IMR-90 (cell line): ENCODE results near the gene OTOG. TPM values are rescaled to one million over a fixed set of nuclear protein-coding genes. Genes with fewer than 3 reads are reported as not detected.

Source experiments
- ATAC-seq: fragments of 200-7000 bp; cut with Tn5 transposase; 2 replicates; pipeline ENCODE4 v1.9.1; 2020; ENCODE audit warnings: low read depth, mild to moderate bottlenecking, moderate library complexity
- BruUV-seq: library from RNA; stranded (reverse); fragments of 400-500 nt; replicated peaks from 2 replicates; lab custom pipeline; 2021; lab: Mats Ljungman, UMichigan
- CTCF ChIA-PET: fragments of 300-600 bp; formaldehyde crosslinking; extraction: SDS; loops from one replicate; lab custom pipeline; 2021; ENCODE audit warnings: antibody characterized with exemption; lab: Yijun Ruan, JAX
- POLR2A ChIA-PET: fragments of 300-600 bp; sonication (Branson Sonifier 250); formaldehyde crosslinking; loops from one replicate; lab custom pipeline; 2022; ENCODE audit warnings: antibody characterized with exemption; ENCODE audit not compliant: unreplicated experiment; lab: Charles Lee
- DNase-seq: peaks from one replicate; pipeline ENCODE4 v3.0.0; 2013
- H2AFZ ChIP-seq: replicated peaks from 2 replicates; pipeline ENCODE3; 2013; ENCODE audit warnings: low read length, mild to moderate bottlenecking; ENCODE audit not compliant: poor library complexity
- H2AK5ac ChIP-seq: 2 replicates; pipeline ENCODE4 v1.6.1; 2013; ENCODE audit warnings: low read depth, low read length, inconsistent platforms
- H2AK9ac ChIP-seq: replicated peaks from 2 replicates; pipeline ENCODE3; 2013; ENCODE audit warnings: mild to moderate bottlenecking, low read depth, low read length, moderate library complexity; ENCODE audit not compliant: poor library complexity
- H2BK120ac ChIP-seq: 2 replicates; pipeline ENCODE4 v1.6.1; 2013; ENCODE audit warnings: low read depth, low read length, inconsistent platforms
- H2BK15ac ChIP-seq: 3 replicates; pipeline ENCODE4 v1.6.1; 2013; ENCODE audit warnings: low read depth, low read length, inconsistent platforms
- H2BK20ac ChIP-seq: 2 replicates; pipeline ENCODE4 v1.6.1; 2013; ENCODE audit warnings: low read depth, mild to moderate bottlenecking, inconsistent platforms, low read length, moderate library complexity
- H2BK5ac ChIP-seq: 2 replicates; pipeline ENCODE4 v1.6.1; 2013; ENCODE audit warnings: mild to moderate bottlenecking, low read depth, low read length, inconsistent platforms; ENCODE audit not compliant: poor library complexity, severe bottlenecking
- H3K14ac ChIP-seq: replicated peaks from 2 replicates; pipeline ENCODE4 v1.6.1; 2013; ENCODE audit warnings: low read depth, low read length, inconsistent platforms
- H3K18ac ChIP-seq: 2 replicates; pipeline ENCODE4 v1.6.1; 2013; ENCODE audit warnings: low read depth, low read length, control low read depth
- H3K23ac ChIP-seq: 2 replicates; pipeline ENCODE4 v1.6.1; 2013; ENCODE audit warnings: low read depth, low read length, inconsistent platforms
- H3K27ac ChIP-seq: 2 replicates; pipeline ENCODE4 v1.5.1; 2013; ENCODE audit warnings: mild to moderate bottlenecking, control low read depth, low read length; ENCODE audit not compliant: insufficient read depth
- H3K27me3 ChIP-seq: 2 replicates; pipeline ENCODE4 v1.6.1; 2013; ENCODE audit warnings: low read length; ENCODE audit not compliant: control insufficient read depth, insufficient read depth
- H3K36me3 ChIP-seq: 2 replicates; pipeline ENCODE4 v1.6.1; 2013; ENCODE audit warnings: low read length, mixed read lengths; ENCODE audit not compliant: control insufficient read depth, insufficient read depth
- H3K4ac ChIP-seq: 2 replicates; pipeline ENCODE4 v1.6.1; 2013; ENCODE audit warnings: low read depth, low read length, inconsistent platforms
- H3K4me1 ChIP-seq: 2 replicates; pipeline ENCODE4 v1.6.1; 2013; ENCODE audit warnings: low read length, mixed read lengths; ENCODE audit not compliant: control insufficient read depth, insufficient read depth
- H3K4me2 ChIP-seq: 2 replicates; pipeline ENCODE4 v1.6.1; 2013; ENCODE audit warnings: low read depth, mild to moderate bottlenecking, control low read depth, low read length, moderate library complexity
- H3K4me3 ChIP-seq: 2 replicates; pipeline ENCODE4 v1.5.1; 2013; ENCODE audit warnings: low read depth, mild to moderate bottlenecking, control low read depth, low read length, moderate library complexity; ENCODE audit not compliant: insufficient read depth
- H3K56ac ChIP-seq: 2 replicates; pipeline ENCODE4 v1.6.1; 2013; ENCODE audit warnings: low read length, inconsistent platforms; ENCODE audit not compliant: insufficient read depth; ENCODE audit errors: extremely low read depth
- H3K79me1 ChIP-seq, 2 experiments: 2 replicates each; pipeline ENCODE4 v1.6.1; 2013; ENCODE audit warnings: low read length in 2 of 2, inconsistent platforms in 1 of 2, low read depth in 1 of 2
- H3K9ac ChIP-seq: 2 replicates; pipeline ENCODE4 v1.6.1; 2013; ENCODE audit warnings: low read depth, low read length, control low read depth
- H3K9me1 ChIP-seq: 2 replicates; pipeline ENCODE4 v1.6.1; 2013; ENCODE audit warnings: low read length, inconsistent platforms; ENCODE audit not compliant: insufficient read depth
- H3K9me3 ChIP-seq: 2 replicates; pipeline ENCODE4 v1.6.1; 2013; ENCODE audit warnings: low read length; ENCODE audit not compliant: control insufficient read depth, insufficient read depth
- H4K20me1 ChIP-seq: 2 replicates; pipeline ENCODE4 v1.6.1; 2013; ENCODE audit warnings: low read length, inconsistent platforms; ENCODE audit not compliant: insufficient read depth
- H4K5ac ChIP-seq: 2 replicates; pipeline ENCODE4 v1.6.1; 2013; ENCODE audit warnings: mild to moderate bottlenecking, low read depth, low read length, control low read depth
- H4K8ac ChIP-seq, 2 experiments: 2 replicates each; pipeline ENCODE4 v1.6.1; 2013; ENCODE audit warnings: low read depth in 2 of 2, low read length in 2 of 2, control low read depth in 1 of 2, inconsistent platforms in 1 of 2
- H4K91ac ChIP-seq: 2 replicates; pipeline ENCODE4 v1.6.1; 2013; ENCODE audit warnings: low read depth, low read length, inconsistent platforms; ENCODE audit not compliant: insufficient read depth
- CEBPB ChIP-seq: IDR thresholded peaks from 2 replicates; pipeline ENCODE4 v1.6.1; 2012; ENCODE audit warnings: low read depth, low read length, improper control_type of control experiment
- WGBS, 2 experiments: methylation state at CpG; one replicate each; pipeline versions ENCODE4 v1.1.5 to v1.1.7; 2013; ENCODE audit warnings: missing lambda C conversion rate in 2 of 2; ENCODE audit not compliant: insufficient read length in 1 of 2; ENCODE audit errors: extremely low coverage in 2 of 2; 5-methylcytosine and 5-hydroxymethylcytosine counted together
- dilution Hi-C: fragments of 300-500 bp; cut with HindIII; formaldehyde crosslinking; loops from one replicate; pipeline ENCODE4 v1.14.3; 2018; ENCODE audit warnings: low sequenced_read_pairs; ENCODE audit not compliant: unreplicated experiment
- in situ Hi-C: fragments of 300-500 bp; cut with MboI; formaldehyde crosslinking; loops from 3 replicates; pipeline ENCODE4 v1.14.3; 2019; ENCODE audit warnings: low sequenced_read_pairs, inconsistent platforms, mixed read lengths
- intact Hi-C: fragments of 100-400 bp; cut with micrococcal nuclease; formaldehyde crosslinking; loops from 2 replicates; pipeline ENCODE4 v1.10.0; 2022
- polyA plus RNA-seq, 3 experiments: library from polyadenylated mRNA; depleted of rRNA; stranded (reverse); fragments of >200 nt; gene quantifications; 2 replicates each; pipeline ENCODE4 v1.2.3, GENCODE V29; 2012; ENCODE audit warnings: low replicate concordance in 1 of 3
- total RNA-seq: library from RNA; depleted of rRNA; stranded (reverse); fragments of >200 nt; gene quantifications from 2 replicates; pipeline ENCODE4 v1.2.3, GENCODE V29; 2012

The OTOG gene
- total and polyA plus RNA-seq, 2 of the 4 experiments (the other 2 are of a cell fraction): not detected

DNA sequence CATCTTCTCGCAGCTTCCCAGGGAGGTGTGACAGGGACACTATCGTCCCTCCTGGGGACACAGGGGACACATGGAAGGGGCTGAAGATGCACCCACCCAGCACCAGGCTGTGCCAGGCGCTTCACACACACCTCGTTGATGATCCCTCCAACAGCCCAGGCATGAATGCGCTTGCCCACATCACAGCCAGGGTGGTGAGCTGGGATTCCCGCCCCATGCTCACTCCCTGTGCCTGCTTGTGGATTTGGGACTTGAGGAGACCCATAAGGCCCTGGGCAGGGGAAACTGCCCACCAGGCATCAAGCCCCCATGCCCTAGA, 57.8 kb downstream of the OTOG start:
- no peak overlapping the region for H2BK20ac ChIP-seq
- no peaks in the 10 kb centered on the region for H3K36me3 ChIP-seq
- dilution Hi-C loops (no loop called here), intact Hi-C loops (no loop called here), in situ Hi-C loops (no loop called here)
- H3K14ac ChIP-seq: no peak overlapping the region
- no peak overlapping the region for H3K27ac ChIP-seq
- H3K27me3 ChIP-seq: peaks cover 3% of the 10 kb centered on the region; the same call in 1 of the 2 replicates
- H2AK9ac ChIP-seq: no peak overlapping the region
- H2AFZ ChIP-seq: no peak overlapping the region
- H4K20me1 ChIP-seq: no peaks in the 10 kb centered on the region
- H3K4me2 ChIP-seq: no peak overlapping the region
- H3K4me1 ChIP-seq: no peaks in the 10 kb centered on the region
- DNase-seq: no peak
- H4K91ac ChIP-seq: no peak overlapping the region
- no peak overlapping the region for H2AK5ac ChIP-seq
- H3K9me3 ChIP-seq: no peaks in the 10 kb centered on the region
- H3K79me1 ChIP-seq: no peaks in the 10 kb centered on the region
- no peak overlapping the region for H4K5ac ChIP-seq
- no peak overlapping the region for H3K18ac ChIP-seq
- no peak overlapping the region for H3K9ac ChIP-seq
- no peak overlapping the region for H2BK15ac ChIP-seq
- ChIA-PET POLR2A (no interaction called here), CTCF (interaction anchor here (0.7 kb wide), 1 partner anchor 126 kb away, joined by 3 read pairs; no protein-coding TSS in a partner anchor)
- H3K4ac ChIP-seq: no peak overlapping the region
- WGBS, 2 experiments: 67% methylated on average over 2 of the region's 6 CpGs; no CpG with 5 or more reads in 1 of the 2 experiments
- no peak overlapping the region for H2BK120ac ChIP-seq
- no peaks in the 10 kb centered on the region for H3K9me1 ChIP-seq
- H3K56ac ChIP-seq: no peak overlapping the region
- no peak overlapping the region for H3K23ac ChIP-seq
- no peak overlapping the region for H2BK5ac ChIP-seq
- H3K4me3 ChIP-seq: no peak overlapping the region
- no TSS peak for BruUV-seq
- no peak overlapping the region for H4K8ac ChIP-seq
- no peak for ATAC-seq
- no peak for TF ChIP-seq CEBPB
